HepG2 (cell line): ENCODE results near the gene SEC62. TPM values are rescaled to one million over a fixed set of nuclear protein-coding genes. Genes with fewer than 3 reads are reported as not detected.
A peak's percentile ranks its signal among the peaks of the same experiment; 100 is the strongest.

Source experiments
- MTA3 ChIP-seq: sonication (generic); formaldehyde crosslinking; IDR thresholded peaks from 2 replicates; pipeline ENCODE4 v1.4.0; 2020; ENCODE audit warnings: missing genetic modification reagents
- RORA ChIP-seq: sonication (generic); formaldehyde crosslinking; IDR thresholded peaks from 2 replicates; pipeline ENCODE4 v1.5.0; 2020; ENCODE audit warnings: mild to moderate bottlenecking, missing genetic modification reagents, moderate library complexity
- SSRP1 ChIP-seq: IDR thresholded peaks from 2 replicates; pipeline ENCODE4 v1.6.1; 2016; ENCODE audit warnings: control low read depth
- ZEB1 ChIP-seq: IDR thresholded peaks from 2 replicates; pipeline ENCODE4 v1.6.1; 2012; ENCODE audit warnings: mild to moderate bottlenecking, low read depth, inconsistent platforms; ENCODE audit not compliant: insufficient replicate concordance
- ZNF547 ChIP-seq: sonication (generic); formaldehyde crosslinking; IDR thresholded peaks from 2 replicates; pipeline ENCODE4 v1.5.1; 2020; ENCODE audit warnings: mild to moderate bottlenecking, missing genetic modification reagents
- ZNF841 ChIP-seq: sonication (generic); formaldehyde crosslinking; IDR thresholded peaks from 2 replicates; pipeline ENCODE4 v1.8.1; 2023; ENCODE audit warnings: missing genetic modification reagents, borderline replicate concordance
- ZSCAN20 ChIP-seq: sonication (generic); formaldehyde crosslinking; IDR thresholded peaks from 2 replicates; pipeline ENCODE4 v1.4.0; 2020; ENCODE audit warnings: missing genetic modification reagents, mild to moderate bottlenecking, borderline replicate concordance
- polyA plus RNA-seq, 8 experiments: library from polyadenylated mRNA; depleted of rRNA in 3 of 8; stranded (reverse) in 7 of 8; unstranded in 1 of 8; fragments of >200 nt; fragmentation: Illumina TruSeq in 4 of 8; extraction: Trizol in 4 of 8; gene quantifications; 2 replicates each; pipeline versions ENCODE4 v1.2.1 to v1.2.3, GENCODE V29; 2011 to 2016; ENCODE audit warnings: low read depth in 4 of 8, missing spikeins in 1 of 8, mixed read lengths in 1 of 8; ENCODE audit not compliant: insufficient read depth in 1 of 8
- total RNA-seq, 5 experiments: library from RNA; depleted of rRNA; stranded (reverse); fragments of >200 nt; fragmentation: Illumina TruSeq; extraction: Trizol; gene quantifications; 2 replicates each; pipeline ENCODE4 v1.2.3, GENCODE V29; 2016; ENCODE audit warnings: low read depth in 1 of 5
- TF ChIP-seq, protein P1 (sequence below): sonication (generic); formaldehyde crosslinking; IDR thresholded peaks from 2 replicates; pipeline ENCODE4 v1.5.0; 2020; ENCODE audit warnings: mild to moderate bottlenecking, missing genetic modification reagents, borderline replicate concordance
- TF ChIP-seq, protein P2 (sequence below): sonication (generic); formaldehyde crosslinking; IDR thresholded peaks from 2 replicates; pipeline ENCODE4 v1.4.0; 2020; ENCODE audit warnings: missing genetic modification reagents
- TF ChIP-seq, protein P3 (sequence below): conservative IDR thresholded peaks from 2 replicates; pipeline ENCODE4 v1.6.1; 2018; ENCODE audit warnings: missing genetic modification reagents
- TF ChIP-seq, protein P4 (sequence below): sonication (generic); formaldehyde crosslinking; IDR thresholded peaks from 2 replicates; pipeline ENCODE4 v1.5.0; 2020; ENCODE audit warnings: mild to moderate bottlenecking, missing genetic modification reagents
- TF ChIP-seq, protein P5 (sequence below): sonication (generic); formaldehyde crosslinking; IDR thresholded peaks from 2 replicates; pipeline ENCODE4 v1.9.0; 2021; ENCODE audit warnings: missing genetic modification reagents, mild to moderate bottlenecking, borderline replicate concordance
- TF ChIP-seq, protein P6 (sequence below): sonication (generic); formaldehyde crosslinking; IDR thresholded peaks from 2 replicates; pipeline ENCODE4 v1.4.0; 2020; ENCODE audit warnings: missing genetic modification reagents

The SEC62 gene
- total and polyA plus RNA-seq, 2 of the 13 experiments (the other 11 are each of a cell fraction or from before 2014, with no cell fraction given), result 54.0 to 68.7 TPM

DNA sequence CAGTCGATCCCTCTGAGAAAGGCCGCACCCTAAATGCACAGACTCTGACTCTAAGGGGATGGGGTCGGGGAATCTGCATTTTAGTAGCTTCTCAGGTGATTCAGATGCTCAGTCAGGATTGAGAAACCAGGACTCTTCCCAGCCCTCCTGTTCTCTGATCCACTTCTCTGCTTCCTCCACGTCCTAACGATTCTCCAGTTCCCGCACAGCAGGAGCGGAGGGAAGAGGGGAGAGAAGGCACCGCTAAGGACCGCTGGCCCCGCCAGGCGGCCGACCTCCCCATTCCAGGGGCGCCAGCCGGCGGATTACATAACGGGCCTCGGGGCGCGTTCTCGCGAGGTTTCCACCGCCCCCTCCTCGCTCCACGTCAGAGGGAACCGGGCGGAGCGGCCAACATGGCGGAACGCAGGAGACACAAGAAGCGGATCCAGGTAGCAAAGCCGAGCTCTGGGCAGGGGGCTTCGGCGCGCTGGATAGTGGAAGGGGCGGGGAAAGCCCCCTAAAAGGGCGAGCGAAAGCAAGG lies at the start of gene SEC62 (continued):
- TF ChIP-seq SSRP1 (no peak), MTA3 (CRISPR knock-in tag) (no peak), ZEB1 (peak; percentile 61), ZSCAN20 (CRISPR knock-in tag) (no peak), RORA (CRISPR knock-in tag) (no peak), ZNF841 (no peak), ZNF547 (no peak)
- TF ChIP-seq, protein P1, sequence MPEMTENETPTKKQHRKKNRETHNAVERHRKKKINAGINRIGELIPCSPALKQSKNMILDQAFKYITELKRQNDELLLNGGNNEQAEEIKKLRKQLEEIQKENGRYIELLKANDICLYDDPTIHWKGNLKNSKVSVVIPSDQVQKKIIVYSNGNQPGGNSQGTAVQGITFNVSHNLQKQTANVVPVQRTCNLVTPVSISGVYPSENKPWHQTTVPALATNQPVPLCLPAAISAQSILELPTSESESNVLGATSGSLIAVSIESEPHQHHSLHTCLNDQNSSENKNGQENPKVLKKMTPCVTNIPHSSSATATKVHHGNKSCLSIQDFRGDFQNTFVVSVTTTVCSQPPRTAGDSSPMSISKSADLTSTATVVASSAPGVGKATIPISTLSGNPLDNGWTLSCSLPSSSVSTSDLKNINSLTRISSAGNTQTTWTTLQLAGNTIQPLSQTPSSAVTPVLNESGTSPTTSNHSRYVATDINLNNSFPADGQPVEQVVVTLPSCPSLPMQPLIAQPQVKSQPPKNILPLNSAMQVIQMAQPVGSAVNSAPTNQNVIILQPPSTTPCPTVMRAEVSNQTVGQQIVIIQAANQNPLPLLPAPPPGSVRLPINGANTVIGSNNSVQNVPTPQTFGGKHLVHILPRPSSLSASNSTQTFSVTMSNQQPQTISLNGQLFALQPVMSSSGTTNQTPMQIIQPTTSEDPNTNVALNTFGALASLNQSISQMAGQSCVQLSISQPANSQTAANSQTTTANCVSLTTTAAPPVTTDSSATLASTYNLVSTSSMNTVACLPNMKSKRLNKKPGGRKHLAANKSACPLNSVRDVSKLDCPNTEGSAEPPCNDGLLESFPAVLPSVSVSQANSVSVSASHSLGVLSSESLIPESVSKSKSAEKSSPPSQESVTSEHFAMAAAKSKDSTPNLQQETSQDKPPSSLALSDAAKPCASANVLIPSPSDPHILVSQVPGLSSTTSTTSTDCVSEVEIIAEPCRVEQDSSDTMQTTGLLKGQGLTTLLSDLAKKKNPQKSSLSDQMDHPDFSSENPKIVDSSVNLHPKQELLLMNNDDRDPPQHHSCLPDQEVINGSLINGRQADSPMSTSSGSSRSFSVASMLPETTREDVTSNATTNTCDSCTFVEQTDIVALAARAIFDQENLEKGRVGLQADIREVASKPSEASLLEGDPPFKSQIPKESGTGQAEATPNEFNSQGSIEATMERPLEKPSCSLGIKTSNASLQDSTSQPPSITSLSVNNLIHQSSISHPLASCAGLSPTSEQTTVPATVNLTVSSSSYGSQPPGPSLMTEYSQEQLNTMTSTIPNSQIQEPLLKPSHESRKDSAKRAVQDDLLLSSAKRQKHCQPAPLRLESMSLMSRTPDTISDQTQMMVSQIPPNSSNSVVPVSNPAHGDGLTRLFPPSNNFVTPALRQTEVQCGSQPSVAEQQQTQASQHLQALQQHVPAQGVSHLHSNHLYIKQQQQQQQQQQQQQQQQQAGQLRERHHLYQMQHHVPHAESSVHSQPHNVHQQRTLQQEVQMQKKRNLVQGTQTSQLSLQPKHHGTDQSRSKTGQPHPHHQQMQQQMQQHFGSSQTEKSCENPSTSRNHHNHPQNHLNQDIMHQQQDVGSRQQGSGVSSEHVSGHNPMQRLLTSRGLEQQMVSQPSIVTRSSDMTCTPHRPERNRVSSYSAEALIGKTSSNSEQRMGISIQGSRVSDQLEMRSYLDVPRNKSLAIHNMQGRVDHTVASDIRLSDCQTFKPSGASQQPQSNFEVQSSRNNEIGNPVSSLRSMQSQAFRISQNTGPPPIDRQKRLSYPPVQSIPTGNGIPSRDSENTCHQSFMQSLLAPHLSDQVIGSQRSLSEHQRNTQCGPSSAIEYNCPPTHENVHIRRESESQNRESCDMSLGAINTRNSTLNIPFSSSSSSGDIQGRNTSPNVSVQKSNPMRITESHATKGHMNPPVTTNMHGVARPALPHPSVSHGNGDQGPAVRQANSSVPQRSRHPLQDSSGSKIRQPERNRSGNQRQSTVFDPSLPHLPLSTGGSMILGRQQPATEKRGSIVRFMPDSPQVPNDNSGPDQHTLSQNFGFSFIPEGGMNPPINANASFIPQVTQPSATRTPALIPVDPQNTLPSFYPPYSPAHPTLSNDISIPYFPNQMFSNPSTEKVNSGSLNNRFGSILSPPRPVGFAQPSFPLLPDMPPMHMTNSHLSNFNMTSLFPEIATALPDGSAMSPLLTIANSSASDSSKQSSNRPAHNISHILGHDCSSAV (CRISPR knock-in tag), result no peak; the same call in 1 of the 2 replicates
- TF ChIP-seq, protein P2, sequence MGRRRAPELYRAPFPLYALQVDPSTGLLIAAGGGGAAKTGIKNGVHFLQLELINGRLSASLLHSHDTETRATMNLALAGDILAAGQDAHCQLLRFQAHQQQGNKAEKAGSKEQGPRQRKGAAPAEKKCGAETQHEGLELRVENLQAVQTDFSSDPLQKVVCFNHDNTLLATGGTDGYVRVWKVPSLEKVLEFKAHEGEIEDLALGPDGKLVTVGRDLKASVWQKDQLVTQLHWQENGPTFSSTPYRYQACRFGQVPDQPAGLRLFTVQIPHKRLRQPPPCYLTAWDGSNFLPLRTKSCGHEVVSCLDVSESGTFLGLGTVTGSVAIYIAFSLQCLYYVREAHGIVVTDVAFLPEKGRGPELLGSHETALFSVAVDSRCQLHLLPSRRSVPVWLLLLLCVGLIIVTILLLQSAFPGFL (CRISPR knock-in tag), result no peak
- TF ChIP-seq, protein P3, sequence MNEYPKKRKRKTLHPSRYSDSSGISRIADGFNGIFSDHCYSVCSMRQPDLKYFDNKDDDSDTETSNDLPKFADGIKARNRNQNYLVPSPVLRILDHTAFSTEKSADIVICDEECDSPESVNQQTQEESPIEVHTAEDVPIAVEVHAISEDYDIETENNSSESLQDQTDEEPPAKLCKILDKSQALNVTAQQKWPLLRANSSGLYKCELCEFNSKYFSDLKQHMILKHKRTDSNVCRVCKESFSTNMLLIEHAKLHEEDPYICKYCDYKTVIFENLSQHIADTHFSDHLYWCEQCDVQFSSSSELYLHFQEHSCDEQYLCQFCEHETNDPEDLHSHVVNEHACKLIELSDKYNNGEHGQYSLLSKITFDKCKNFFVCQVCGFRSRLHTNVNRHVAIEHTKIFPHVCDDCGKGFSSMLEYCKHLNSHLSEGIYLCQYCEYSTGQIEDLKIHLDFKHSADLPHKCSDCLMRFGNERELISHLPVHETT, result peak; percentile 74; the same call in 1 of the 2 replicates
- TF ChIP-seq, protein P4, sequence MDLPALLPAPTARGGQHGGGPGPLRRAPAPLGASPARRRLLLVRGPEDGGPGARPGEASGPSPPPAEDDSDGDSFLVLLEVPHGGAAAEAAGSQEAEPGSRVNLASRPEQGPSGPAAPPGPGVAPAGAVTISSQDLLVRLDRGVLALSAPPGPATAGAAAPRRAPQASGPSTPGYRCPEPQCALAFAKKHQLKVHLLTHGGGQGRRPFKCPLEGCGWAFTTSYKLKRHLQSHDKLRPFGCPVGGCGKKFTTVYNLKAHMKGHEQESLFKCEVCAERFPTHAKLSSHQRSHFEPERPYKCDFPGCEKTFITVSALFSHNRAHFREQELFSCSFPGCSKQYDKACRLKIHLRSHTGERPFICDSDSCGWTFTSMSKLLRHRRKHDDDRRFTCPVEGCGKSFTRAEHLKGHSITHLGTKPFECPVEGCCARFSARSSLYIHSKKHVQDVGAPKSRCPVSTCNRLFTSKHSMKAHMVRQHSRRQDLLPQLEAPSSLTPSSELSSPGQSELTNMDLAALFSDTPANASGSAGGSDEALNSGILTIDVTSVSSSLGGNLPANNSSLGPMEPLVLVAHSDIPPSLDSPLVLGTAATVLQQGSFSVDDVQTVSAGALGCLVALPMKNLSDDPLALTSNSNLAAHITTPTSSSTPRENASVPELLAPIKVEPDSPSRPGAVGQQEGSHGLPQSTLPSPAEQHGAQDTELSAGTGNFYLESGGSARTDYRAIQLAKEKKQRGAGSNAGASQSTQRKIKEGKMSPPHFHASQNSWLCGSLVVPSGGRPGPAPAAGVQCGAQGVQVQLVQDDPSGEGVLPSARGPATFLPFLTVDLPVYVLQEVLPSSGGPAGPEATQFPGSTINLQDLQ, result 0 out of 2 replicates have a peak, but pooled peaks have one; percentile 8
- TF ChIP-seq, protein P5, sequence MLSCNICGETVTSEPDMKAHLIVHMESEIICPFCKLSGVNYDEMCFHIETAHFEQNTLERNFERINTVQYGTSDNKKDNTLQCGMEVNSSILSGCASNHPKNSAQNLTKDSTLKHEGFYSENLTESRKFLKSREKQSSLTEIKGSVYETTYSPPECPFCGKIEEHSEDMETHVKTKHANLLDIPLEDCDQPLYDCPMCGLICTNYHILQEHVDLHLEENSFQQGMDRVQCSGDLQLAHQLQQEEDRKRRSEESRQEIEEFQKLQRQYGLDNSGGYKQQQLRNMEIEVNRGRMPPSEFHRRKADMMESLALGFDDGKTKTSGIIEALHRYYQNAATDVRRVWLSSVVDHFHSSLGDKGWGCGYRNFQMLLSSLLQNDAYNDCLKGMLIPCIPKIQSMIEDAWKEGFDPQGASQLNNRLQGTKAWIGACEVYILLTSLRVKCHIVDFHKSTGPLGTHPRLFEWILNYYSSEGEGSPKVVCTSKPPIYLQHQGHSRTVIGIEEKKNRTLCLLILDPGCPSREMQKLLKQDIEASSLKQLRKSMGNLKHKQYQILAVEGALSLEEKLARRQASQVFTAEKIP, result no peak
- TF ChIP-seq, protein P6, sequence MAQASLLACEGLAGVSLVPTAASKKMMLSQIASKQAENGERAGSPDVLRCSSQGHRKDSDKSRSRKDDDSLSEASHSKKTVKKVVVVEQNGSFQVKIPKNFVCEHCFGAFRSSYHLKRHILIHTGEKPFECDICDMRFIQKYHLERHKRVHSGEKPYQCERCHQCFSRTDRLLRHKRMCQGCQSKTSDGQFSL, result no peak
